HS-5 (cell line): Measurements from ENCODE around the gene TUBD1.
A peak's percentile ranks its signal among the peaks of the same experiment; 100 is the strongest.
"Not testable (repeated sequence)": the region's sequence is repeated elsewhere in the genome, so short reads cannot be mapped to it uniquely, and the experiment has no call there.

Experiments used
- DNase-seq: peaks from one replicate; pipeline ENCODE4 v3.0.0-alpha.2; 2012; ENCODE audit warnings: low read depth

The TUBD1 gene, protein sequence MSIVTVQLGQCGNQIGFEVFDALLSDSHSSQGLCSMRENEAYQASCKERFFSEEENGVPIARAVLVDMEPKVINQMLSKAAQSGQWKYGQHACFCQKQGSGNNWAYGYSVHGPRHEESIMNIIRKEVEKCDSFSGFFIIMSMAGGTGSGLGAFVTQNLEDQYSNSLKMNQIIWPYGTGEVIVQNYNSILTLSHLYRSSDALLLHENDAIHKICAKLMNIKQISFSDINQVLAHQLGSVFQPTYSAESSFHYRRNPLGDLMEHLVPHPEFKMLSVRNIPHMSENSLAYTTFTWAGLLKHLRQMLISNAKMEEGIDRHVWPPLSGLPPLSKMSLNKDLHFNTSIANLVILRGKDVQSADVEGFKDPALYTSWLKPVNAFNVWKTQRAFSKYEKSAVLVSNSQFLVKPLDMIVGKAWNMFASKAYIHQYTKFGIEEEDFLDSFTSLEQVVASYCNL

DNA sequence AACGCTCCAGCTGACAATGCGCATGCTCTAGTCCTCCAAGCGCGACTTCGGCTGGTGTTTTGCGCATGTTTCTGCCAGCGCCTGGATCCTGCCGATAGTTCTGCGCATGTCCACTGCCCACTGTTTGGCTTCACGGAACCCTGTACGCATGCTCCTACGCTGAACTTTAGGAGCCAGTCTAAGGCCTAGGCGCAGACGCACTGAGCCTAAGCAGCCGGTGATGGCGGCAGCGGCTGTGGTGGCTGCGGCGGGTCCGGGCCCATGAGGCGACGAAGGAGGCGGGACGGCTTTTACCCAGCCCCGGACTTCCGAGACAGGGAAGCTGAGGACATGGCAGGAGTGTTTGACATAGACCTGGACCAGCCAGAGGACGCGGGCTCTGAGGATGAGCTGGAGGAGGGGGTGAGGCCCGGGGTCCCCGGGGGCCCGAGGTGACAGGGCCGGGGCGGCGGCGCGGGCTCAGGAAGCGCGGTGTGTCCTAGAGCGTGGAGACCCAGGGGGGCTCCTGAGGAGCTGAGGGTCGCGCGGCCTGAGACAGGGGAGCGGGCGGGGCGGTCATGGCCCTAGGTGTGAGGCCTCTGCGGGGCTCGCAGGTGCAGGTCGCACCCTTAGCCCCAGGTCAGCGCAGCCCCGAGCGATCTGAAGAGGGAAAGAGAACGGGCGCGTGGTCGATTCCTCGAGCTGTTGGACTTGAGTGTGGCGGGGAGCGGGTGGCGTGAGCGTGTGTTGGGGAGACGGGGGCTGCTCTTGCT, at the start of gene TUBD1, which contains the start of gene RPS6KB1:
TUBD1 (minus strand) TSS at position 20 of the 752 bp plus-strand sequence. CDS start 1,941 bp downstream, outside the sequence.
RPS6KB1 (plus strand) TSS at position 198 of the 752 bp plus-strand sequence; CDS start at position 262, 64 bp downstream.
- peak; percentile 97 for DNase-seq

DNA sequence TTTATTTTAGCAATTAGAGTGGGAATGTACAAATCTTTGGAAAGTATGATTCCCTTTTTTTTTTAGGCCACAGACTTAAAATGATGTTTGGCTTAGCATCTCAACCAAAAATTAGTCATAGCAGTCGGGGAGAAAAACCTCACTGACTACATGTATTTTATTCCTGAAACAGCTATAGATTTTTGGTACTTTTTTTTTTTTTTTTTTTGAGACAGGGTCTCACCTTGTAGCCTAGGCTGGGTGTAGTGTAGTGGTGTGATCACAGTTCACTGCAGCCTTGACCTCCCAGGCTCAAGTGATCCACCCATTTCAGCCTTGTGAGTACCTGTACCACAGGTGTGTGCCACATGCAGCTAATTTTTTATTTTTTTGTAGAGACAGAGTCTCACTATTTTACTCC, 48.4 kb upstream of the TUBD1 start:
- no peak for DNase-seq

DNA sequence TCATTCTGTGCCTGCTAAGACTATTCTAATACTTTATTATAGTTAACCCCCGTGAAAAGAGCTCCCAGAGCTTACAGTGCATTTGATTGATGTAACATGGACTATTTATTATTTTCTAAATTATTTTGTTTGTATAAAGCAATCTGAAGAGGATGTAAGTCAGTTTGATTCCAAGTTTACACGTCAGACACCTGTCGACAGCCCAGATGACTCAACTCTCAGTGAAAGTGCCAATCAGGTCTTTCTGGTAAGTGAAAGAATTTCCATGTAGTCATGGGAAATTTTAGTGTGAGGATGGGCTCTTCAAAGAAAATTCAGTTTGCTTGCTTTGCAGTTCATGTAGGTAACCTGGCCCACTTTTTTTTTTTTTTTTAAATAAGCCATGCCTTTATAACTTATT, 48.0 kb upstream of the TUBD1 start:
- DNase-seq, result not testable (repeated sequence)

DNA sequence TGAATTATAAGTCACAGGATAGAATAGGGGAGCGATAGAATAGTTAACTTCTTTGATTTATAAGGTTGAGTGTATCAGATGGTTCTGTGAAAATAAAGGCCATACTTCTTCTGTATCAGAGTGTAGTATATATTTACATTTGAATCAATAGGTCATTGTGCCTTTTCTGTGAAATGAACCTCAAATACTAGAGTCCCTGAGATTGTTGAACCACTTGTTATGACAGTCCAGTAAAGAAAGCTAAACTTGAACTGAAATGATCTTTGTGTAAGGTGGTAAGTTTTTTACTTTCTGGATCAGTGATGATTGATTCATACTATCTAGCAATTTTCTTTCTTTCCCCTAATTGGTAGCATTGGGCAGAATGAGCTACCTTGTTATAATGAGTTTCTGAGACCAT, 40.6 kb upstream of the TUBD1 start:
- not testable (repeated sequence) for DNase-seq

DNA sequence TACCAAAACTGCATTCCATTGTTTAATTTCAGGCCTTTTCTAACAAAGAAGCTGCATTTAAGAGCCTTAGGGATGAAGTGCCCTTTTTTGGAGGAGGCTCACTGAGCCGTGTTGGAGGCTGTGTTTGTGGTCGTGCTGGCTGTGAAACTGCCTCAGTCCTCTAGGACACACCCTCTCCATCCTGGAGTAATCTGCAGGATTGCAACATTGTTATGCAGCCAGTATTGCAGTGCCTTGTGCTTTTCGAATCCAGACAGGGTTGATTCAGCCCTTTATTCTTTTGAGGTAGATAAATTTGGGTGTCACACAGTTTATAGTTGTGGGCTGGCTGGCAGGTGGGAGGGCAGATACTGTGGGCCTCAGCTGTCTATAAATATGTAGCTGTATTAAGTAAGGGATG, 38.0 kb upstream of the TUBD1 start:
- DNase-seq, result not testable (repeated sequence)

DNA sequence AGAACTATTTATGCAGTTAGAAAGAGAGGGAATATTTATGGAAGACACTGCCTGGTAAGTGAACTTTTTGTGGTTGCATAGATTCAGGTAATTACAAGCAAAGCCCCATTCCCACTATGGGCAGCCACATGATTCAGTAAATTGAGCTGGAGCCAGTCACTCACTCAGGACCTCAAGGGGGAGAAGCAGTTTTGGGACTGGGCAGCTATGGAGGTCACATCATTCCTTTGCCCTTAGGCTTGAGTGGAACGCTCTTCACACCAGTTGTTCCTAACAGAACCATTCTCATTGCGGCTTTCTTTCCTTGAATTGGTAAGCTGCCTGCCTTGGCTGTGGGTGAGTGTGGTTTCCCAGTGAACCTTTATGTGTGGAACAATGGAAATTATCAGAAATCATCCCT, 37.4 kb upstream of the TUBD1 start:
- not testable (repeated sequence) for DNase-seq

DNA sequence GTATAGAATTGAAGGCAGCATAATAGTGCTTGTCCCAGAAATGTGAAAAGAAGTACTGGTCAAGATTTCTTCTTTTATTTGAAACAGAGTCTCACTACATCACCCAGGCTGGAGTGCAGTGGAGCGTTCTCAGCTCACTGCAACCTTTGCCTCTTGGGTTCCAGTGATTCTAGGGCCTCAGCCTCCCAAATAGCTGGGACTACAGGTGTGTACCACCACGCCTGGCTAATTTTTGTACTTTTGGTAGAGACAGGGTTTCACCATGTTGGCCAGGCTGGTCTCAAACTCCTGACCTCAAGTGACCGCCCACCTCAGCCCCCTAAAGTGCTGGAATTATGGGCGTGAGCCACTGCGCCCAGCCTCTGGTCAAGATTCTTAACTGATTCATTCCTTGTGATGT, 27.9 kb upstream of the TUBD1 start:
- DNase-seq, result not testable (repeated sequence)

DNA sequence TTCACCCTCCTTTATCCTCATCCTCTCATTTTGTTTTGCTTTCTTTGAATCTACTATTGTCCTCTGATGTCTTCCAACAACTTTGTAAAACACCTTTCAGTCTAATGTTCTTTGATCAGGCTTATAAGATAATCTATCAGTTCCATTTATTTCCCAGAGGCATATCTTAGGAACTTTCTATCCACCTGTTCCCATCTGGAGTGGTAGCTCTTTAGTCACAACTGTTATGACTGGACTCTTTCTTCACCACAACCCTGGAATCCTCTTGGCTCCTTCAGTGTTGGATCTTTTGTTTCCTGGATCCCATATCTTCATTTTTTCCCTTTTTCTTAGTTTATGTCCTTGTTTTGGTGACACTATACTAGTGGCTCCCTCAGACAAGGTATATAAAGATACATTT, 23.7 kb upstream of the TUBD1 start:
- DNase-seq, result no peak

DNA sequence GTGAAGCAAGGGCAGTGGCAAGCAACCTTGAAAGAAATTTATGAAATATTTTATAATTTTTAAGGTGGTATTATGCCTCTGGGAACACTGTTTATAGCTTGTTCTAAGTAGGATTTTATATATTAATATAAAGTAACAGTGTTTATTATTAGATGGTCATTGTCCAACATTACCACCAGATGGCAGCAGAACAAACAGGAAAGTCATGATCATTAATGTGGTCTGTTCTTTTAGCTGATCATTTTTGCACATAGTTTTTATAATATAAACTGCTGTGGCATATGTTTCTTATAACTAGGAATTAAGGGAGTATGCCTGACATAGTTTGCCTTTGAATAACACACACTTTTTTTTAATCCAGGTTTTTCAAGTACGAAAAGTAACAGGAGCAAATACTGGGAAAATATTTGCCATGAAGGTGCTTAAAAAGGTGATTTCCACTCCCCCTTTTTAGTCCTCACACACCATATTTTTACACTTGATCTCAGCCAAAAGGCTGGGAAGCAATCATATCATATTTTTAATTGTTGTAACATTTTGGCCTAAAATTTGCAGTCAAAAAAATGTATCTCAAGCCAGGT, 21.6 kb upstream of the TUBD1 start:
- DNase-seq, result no peak

DNA sequence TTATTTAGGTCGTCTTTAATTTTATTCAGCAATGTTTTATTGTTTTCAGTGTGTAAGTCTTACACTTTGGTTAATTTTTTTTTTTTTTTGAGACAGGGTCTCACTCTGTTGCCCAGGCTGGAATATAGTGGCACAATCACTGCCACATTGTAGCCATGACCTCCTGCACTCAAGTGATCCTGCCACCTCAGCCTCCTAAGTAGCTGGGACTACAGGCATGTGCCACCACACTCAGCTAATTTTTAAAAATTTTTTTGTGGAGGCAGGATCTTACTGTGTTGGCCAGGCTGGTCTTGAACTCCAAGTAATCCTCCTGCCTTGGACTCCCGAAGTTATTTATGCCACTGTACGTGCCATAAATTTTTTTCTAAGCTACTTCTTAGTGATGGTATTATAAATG, 14.7 kb upstream of the TUBD1 start:
- DNase-seq, result no peak

DNA sequence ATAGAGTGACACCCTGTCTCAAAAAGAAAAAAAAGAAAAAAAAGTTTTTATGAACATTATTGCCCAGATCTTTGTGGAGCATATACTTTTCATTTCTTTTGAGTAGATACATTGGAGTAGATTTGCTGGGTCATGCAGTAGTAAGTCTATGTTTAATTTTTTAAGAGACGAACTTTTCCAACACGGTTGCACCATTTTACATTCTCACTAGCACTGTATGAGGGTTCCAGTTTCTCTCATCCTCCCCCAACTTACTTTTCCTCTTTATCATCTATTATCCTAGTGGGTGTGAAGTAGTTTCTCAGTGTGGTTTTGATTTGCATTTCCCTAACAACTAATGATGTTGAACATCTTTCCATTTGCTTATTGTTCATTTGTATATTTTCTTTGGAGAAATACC, 10.7 kb upstream of the TUBD1 start:
- no peak for DNase-seq

DNA sequence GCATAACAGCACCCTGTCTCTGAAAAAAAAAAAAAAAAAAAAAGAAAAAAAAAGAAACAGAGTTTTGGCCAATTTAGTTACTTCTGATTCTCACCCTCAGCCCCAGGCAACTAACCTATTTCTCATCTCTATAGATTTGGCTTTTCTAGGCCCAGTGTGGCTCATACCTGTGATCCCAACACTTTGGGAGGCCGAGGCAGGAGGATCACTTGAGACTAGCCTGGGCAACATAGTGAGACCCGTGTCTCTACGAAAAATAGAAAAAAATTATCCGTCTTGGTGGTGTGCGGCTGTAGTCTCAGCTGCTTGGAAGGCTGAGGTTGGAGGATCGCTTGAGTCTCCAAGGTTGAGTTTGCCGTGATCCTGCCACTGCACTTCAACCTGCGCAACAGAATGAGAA, 8.9 kb upstream of the TUBD1 start:
- DNase-seq, result no peak

DNA sequence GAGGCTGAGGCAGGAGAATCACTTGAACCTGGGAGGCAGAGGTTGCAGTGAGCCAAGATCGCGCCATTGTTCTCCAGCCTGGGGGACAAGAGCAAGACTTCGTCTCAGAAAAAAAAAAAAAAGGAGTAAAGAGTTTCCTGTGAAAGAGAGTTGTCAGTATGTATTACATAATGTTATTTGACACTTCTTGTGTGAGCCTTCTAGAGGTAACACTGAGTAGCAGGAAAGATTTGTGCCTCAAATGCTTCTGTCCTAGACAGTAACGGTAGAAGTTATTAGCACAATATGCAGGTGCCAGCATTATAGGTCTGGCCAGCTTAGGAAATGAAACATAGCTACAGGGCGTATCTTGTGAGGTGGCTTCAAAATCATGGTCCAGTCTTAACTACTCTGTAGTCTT, 6.4 kb upstream of the TUBD1 start:
- DNase-seq, result no peak

DNA sequence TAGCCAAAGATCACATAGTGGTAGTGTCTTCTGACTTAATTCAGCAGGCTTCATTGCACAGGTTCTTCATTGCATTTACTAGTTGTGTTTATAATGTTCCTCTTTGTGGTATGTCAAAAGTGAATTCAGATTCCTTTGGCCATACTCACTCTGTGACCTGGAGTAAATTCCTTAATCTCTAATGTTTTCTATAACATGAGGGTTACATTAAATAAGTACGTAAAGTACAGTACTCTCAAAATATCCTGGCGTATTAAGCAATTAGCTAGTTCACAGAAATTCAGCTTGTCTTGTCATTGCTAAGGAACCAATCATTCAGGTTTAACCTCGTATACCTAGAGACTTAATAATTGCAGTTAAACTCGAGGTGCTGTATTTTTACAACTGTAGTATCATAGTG, 4.3 kb upstream of the TUBD1 start:
- no peak for DNase-seq

DNA sequence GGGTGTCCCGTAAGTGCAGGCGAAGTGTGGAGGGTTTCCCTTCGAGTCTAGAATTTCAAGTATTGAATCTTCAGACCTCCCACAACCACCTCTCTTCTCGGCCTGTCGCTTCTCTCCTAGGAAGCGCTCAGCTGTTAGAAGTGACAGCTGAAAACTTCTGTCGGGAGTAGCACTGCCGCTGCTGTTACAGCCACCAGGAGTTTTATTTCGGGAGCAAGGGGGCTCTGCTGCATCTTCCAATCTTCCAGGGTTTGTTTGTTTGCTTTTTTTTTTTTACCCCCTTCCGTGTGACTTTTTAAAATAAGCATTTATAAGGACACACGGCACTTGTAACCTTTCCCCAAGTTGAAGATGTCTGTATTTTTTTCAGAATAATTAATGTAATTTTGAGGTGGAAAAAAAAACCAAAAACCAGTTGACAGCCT, 945 bp upstream of the TUBD1 start:
- no peak for DNase-seq

DNA sequence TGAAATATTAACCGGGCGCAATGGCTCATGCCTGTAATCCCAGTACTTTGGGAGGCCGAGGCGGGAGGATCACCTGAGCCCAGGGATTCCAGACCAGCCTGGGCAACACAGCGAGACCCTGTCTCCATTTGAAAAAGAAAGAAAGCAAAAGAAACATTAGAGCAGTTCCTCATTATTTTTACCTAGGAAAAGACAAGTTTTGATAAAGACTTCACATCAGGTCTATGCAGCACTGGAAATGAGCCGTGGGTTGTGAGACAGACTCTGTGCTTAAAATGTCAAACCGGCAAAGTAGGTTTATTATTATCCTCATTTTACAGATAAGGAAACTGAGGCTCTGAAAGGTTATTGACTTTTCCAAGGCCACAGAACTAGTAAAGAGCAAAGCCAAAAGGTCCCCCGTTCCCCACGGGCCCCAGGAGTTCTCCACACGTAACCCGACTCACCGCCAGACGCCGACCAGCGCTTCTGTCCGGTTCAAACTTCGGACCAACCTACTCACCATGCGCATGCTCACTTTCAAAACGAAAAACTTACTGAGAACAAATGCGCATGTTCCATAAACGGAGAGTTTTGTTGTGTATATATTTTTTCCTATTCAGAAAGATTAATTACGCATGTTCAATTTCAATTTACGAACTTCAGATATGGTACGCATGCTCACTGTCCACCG, 356 bp downstream of the TUBD1 start:
- no peak for DNase-seq

DNA sequence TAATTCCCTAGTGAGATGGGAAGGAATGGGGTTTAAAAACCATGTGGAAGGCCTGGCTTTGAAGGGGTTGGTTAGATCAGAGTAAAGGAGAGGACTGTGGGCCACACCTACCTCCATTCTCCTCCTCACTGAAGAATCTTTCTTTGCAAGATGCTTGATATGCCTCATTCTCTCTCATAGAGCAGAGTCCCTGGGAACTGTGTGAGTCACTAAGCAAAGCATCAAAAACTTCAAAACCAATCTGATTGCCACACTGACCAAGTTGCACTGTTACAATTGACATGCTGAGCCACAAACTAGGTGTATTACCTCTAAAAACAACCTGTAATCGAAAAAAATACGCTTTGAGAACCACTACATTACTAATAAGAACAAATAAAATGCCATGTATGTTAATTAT, 2.0 kb downstream of the TUBD1 start:
- no peak for DNase-seq

DNA sequence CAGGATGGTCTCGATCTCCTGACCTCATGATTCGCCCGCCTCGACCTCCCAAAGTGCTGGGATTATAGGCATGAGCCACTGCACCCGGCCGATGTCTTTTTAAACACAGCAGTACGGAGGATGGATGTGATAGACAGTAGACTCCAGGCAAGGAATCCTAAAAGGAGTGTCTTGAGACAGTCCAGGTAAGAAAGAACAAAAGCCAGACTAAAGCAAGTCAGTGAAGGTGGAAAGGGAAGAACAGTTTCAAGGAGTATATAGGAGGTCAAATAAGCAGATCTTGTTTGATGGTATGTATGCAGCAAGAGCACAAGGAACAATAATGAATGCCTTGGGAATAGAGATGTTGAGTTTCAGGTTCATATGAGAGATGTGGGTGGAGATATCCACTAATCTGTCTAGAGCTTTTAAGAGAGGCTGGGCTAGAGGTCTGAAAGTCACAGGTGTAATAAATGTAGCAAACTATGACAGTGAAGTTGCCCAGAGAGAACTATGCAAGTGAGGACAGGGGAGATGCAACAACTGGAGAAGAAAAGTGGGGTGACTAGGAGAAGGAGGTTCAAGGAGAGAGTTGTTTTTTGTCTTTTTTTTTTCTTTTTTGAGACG, 4.5 kb downstream of the TUBD1 start:
- DNase-seq, result no peak

DNA sequence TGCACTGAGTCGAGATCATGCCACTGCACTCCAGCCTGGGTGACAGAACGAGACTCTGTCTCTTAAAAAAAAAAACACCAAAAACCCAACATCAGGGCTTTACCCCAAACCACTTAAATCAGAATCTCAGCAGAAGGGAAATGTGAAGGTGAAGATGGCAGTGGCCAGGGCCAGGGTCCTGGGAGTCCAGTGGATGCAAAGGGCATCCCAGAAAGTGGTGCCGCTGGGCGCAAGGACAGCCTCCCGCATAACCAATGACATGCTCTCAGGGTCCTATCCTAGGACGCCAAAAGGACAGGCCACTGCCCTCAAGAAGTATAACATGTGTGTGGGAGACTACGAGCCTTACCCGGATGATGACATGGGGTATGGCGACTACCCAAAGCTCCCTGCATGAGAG, 7.9 kb downstream of the TUBD1 start:
- DNase-seq, result no peak

DNA sequence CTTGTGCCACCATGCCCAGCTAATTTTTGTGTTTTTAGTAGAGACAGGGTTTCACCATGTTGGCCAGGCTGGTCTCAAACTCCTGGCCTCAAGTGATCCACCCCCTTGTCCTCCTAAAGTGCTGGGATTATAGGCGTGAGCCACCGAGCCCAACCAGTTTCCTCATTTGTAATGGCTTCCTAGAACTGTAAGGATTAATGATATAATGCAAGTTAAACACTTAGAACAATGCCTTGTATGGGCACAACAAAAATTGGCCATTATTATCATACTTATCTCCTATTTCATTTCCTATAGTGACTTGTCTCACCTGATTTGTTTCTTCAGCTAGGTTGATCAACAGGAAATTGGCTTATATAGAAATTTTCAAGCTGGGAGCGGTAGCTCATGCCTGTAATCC, 14.1 kb downstream of the TUBD1 start:
- no peak for DNase-seq

DNA sequence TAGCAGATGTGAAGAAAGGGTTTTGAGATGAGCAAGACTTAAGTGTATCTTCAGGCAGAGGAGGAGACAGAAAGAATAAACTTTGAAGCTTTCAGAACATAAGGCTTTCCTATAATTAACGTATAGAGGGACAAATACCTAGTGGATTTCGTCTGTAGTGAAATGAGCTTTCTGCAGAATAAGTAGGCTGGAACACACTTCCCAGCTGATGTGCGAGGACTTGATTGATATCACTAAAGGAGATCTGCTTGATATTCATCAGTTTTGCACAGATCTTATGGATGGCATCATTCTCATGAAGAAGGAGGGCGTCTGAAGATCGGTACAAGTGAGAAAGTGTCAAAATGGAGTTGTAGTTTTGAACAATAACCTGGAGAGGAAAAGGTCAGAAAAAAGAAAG, 14.8 kb downstream of the TUBD1 start:
- no peak for DNase-seq

DNA sequence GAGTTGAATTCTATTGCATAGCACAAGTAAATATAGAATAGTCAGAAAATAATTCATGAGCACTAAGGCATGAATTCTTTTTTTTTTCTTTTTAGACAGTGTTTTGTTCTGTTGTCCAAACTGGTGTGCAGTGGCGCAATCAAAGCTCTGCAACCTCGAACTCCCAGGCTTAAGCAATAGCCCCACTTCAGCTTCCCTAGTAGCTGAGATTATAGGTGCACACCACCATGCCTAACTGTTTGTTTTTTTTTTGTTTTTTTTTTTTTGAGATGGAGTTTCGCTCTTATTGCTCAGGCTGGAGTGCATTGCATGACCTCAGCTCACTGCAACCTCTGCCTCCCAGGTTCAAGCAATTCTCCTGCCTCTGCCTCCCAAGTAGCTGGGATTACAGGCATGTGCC, 16.6 kb downstream of the TUBD1 start:
- DNase-seq, result no peak
